HG02623 (cell line): ENCODE data around the gene DNMT3A.

Experiments used
- ATAC-seq: cut with Tn5 transposase; IDR thresholded peaks from one replicate; pipeline ENCODE4 v1.9.1; 2021; ENCODE audit warnings: moderate library complexity; ENCODE audit not compliant: unreplicated experiment

The DNMT3A gene

GRCh38 chr2:25245141-25245540 lies 96.6 kb downstream of the DNMT3A start:
- no peak for ATAC-seq

DNA sequence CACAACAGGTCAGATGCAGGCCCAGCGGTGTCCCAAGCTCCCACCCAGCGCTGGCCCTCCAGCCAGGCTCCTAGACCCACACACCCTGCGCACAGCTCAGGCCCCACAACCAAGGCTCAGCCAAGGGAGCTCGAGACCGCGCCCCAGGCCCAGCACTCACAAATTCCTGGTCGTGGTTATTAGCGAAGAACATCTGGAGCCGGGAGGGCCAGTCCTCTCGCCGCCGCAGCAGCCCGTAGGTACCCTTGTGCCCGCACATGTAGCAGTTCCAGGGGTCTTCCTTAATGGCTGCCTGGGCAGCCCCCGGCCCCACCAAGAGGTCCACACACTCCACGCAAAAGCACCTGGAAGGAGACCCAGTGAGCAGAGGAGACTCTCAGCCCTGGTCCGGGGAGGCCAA lies 97.7 kb downstream of the DNMT3A start:
- no peak for ATAC-seq

- no peak for ATAC-seq
Measured at GRCh38 chr2:25241452-25241851, 100.3 kb downstream of the DNMT3A start.

- ATAC-seq, result no peak
Measured at GRCh38 chr2:25240636-25241035, 101.1 kb downstream of the DNMT3A start.

GRCh38 chr2:25238920-25239319 lies 102.8 kb downstream of the DNMT3A start:
- no peak for ATAC-seq

DNA sequence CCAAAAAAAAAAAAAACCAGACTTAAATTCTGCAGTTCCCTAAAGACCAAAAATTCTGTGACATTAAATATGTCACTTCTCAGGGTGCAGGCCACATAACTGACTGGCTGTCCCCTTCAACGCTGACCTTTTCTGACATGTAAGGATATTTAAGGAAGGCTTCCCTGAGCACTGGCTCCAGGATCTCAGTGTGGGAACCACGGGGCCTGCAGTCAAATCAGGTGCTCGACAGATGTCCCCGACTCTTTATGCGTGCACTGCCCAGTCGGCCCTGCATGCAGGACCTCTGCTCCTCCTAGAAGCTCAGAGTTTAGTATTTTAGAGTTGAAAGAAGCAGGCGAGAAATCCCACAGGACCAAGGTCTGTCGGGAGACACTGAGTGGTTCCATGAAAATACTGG lies 104.0 kb downstream of the DNMT3A start:
- no peak for ATAC-seq

GRCh38 chr2:25236736-25237135 lies 105.0 kb downstream of the DNMT3A start:
- no peak for ATAC-seq

- no peak for ATAC-seq
Measured at GRCh38 chr2:25234738-25235137, 107.0 kb downstream of the DNMT3A start.

DNA sequence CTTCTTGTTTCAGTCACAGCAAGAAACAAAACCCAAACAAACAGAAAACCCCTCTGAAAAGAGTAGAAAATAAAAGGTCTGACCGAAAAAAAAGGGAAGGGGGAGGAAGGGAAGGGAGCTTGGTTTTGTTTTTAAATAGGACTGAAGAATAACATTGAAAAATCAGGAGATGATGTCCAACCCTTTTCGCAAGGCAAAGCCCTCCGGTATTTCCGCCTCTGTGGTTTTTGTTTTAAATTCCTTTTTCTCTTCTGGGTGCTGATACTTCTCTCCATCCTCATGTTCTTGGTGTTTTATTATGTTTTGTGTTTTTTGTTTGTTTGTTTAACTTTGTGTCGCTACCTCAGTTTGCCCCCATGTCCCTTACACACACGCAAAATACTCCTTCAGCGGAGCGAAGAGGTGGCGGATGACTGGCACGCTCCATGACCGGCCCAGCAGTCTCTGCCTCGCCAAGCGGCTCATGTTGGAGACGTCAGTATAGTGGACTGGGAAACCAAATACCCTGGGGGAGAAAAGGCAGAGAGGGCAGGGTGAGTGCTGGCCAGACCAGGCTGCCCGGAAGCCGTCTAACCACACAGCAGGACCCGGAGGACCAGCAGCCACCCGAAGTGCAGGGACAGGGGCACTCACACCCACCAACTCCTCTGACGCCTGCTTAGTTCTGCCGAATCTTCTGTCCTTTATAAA lies 107.7 kb downstream of the DNMT3A start:
- ATAC-seq, result no peak

DNA sequence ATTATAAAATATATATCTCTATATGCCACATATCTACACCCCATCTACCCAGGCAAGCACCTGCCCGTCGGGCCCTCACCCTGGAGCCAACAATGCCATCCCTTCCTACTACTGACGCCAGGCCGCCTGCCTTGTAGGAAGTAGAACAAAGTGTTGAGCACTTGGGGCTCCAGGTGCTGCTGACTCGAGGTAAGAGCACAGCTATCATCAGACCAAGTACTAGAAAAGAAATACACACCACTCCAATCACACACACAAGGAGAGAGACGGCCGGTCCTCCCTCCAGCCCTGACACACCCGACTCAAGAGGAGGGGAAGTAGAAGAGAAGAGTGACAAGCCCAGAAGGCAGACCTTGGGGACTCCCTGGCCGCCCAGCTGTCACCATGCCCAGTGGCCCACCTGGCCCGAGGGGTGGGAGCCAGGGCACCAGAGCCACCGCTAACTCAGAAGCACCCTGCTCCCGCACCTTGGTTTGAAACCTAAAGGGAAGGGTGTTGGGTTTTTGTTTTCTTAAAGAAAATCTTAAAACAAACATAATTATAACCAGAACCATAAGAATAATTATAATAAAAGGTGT lies 109.4 kb downstream of the DNMT3A start:
- no peak for ATAC-seq

DNA sequence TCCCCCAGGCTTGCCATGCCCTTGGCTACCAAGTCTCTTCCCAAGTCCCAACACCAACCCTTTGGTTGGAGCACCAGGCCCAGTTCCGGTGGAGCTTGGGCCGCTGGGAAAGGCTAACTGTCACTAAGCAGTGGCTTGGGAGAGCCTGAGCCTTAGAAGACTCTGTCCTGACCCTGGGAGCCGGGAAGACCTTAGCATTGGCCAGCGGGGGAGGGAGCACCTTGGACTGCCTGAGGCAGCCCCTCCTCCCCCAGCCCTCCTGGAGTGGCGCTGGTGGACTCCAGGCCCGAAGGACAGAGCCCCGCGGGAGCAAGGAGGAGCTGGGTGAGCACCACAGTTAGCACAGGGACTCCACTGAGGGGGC lies 110.8 kb downstream of the DNMT3A start:
- no peak for ATAC-seq

GRCh38 chr2:25230198-25230947 lies 111.4 kb downstream of the DNMT3A start:
- no peak for ATAC-seq

DNA sequence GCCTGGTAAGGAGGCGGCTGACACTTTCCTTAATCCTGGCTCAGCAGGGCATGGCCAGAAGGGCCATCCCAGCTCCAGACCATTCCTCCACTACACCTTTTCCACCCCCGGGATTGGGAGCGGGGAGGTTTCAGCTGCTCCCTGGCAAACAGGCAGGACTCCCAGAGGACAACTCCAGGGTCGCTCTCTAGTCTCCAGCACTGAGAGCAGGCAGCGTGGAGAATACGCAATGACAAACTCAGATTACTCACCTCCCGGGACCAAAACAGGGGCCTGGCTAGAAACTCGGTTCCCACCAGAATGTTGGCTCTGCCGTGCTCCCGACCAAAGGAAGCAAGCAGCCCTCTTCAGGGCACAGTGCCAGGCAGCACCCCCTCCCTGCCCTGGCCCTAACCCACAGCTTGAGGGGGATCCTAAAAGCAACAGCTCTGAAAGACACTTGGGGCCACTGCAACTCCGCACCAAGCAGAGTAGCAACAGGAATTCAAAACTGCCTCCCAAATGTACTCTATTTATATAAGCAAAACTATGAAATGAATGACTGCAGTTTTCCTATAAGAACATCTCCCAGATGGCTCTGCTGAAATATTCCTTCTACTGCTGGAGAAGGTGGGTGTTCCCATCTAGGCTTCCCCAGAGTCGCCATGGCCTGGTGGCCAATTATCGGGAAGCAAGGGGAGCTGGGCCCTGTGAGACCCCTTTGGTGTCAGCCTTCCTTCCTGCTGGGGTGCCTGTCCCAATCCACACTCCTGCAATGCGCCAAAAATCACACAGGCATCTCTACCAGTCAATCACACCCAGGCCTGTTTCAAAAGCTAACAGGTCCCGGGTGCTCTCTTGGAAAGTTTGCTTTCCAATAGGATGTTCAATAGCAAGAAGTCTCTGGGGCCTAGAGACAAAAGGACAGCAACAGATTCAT lies 112.2 kb downstream of the DNMT3A start:
- ATAC-seq, result no peak

- no peak for ATAC-seq
Measured at GRCh38 chr2:25228848-25229278, 112.9 kb downstream of the DNMT3A start.

DNA sequence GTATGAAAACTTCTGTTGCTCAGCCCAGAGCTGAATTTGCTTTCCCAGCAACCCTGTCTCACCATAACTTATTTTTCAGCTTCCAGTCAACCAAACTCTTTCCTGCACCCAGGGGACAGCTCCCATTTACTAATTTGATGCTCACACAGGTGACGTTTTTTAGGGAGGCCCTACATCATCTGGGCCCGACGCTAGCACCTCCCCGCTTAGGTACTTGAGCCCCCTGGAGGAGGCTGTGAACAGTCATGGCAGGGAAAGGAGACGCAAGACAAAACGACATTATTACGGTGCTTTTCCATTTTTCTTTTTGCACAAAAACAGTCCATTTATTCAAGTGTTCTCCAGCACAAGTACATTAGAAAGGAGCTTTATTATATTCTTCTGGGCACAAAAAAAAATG lies 114.1 kb downstream of the DNMT3A start:
- no peak for ATAC-seq

DNA sequence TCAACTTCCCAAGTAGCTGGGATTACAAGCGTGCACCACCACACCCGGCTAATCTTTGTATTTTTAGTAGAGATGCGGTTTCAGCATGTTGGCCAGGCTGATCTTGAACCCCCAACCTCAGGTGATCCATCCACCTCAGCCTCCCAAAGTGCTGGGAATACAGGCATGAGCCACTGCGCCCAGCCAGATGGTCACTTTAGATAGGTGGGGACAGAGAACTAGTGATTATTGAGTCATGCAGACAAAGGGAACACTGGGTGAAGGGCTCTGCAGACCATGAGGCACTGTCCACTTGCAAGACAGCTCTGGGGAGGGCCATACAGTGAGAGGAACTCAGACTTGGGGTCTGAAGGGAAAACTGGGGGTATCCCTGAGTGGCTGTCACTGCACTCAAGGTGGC lies 114.9 kb downstream of the DNMT3A start:
- no peak for ATAC-seq

DNA sequence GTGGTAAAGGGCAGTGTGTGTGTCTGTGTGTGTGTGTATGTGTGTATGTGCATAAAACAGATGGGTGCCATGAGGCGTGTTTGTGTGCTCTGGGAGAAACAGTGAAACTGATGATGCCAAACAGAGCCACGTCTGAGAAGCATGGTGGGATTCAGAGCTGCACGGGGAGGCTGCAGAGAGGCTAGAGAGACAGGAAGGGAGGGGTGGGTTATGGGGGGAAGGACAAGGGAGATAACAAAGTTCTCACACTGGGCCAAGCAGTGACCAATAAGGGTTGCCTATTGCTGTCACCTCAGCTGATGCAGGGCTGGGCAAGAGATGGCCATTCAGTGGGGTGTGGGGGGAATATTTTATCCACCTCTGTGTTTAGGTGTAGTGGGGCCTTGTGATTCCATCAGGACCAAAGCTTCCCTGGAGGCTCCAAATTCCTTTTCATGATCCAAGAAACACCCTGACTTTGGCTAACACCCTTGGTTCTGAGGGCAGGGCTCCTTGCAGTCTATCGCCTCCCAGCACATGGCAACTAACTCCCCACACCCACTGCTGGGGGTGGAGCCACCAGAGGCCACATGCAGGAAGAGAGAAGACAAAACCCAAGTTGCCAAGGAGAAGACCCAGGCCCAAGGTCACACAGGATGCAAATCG lies 119.1 kb downstream of the DNMT3A start:
- no peak for ATAC-seq

DNA sequence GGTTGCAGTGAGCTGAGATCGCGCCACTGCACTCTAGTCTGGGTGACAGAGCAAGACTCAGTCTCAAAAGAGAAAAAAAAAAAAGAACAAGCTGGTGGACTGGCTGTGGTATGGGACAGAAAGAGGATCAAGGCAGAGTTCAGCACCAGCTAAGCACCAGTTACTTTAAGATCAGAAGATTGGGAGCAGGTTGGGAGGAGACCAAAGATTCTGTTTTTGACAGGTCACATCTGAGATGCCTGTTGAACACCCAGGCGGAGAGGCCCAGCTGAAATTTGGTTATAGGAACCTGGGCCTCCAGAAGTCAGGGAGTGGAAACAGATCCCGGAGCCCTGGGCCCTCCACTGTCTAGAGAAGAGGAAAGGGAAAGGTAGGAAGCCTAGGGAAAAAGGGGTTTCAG lies 120.1 kb downstream of the DNMT3A start:
- ATAC-seq, result no peak

DNA sequence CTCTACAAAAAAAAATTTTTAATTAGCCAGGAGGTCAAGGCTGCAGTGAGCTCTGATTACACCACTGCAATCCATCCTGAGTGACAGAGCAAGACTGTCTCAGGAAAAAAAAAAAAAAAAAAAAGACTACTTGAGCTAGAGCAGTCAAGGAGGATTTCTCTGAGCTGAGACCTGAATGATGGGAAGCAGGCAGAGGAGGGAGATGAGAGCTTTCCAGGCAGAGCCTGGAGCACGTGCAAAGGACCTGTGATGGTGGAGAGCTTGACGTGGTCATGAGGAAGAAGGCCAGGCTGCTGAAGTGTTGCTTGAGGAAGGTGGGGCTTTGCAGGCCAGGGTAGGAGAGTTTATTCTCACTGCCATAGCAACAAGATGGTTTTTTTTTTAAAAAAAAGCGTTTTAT lies 121.4 kb downstream of the DNMT3A start:
- no peak for ATAC-seq

DNA sequence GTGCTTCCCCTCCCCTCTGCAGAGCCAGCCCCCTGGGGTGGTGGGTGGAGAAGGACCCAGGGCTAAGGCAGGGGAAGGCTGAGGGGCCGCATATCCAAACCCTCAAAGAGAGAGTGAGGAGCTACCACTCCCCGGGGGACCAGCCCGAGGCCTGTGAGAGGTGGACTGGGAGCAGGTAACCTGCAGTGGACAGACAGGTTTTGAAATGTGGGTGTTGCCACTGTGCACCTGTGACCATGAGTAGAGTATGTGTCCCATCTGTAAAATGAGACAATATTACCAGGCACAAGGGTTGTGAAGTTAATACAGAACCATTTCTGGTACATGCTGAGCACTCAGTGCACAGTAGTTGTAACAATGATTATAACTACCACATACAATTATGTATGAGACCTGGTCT lies 122.1 kb downstream of the DNMT3A start:
- ATAC-seq, result no peak

GRCh38 chr2:25218100-25218499 lies 123.6 kb downstream of the DNMT3A start:
- ATAC-seq, result no peak
